Endothelial cell of umbilical vein (primary cell): ENCODE results near the gene ZNF837. TPM values are rescaled to one million over a fixed set of nuclear protein-coding genes. Genes with fewer than 3 reads are reported as not detected.

Source experiments
- BruUV-seq: library from RNA; stranded (reverse); fragments of 400-500 nt; replicated peaks from 2 replicates; lab custom pipeline; 2021; lab: Mats Ljungman, UMichigan
- CTCF ChIA-PET: fragments of 300-600, 350-600 bp; sonication (Branson Sonifier 250); formaldehyde crosslinking; loops from one replicate; lab custom pipeline; 2021; ENCODE audit warnings: antibody characterized with exemption, inconsistent platforms; lab: Charles Lee
- POLR2A ChIA-PET: fragments of 300-600, 350-600 bp; sonication (Branson Sonifier 250); formaldehyde crosslinking; loops from one replicate; lab custom pipeline; 2021; ENCODE audit warnings: antibody characterized with exemption, inconsistent platforms; lab: Charles Lee
- DNase-seq: peaks from one replicate; pipeline ENCODE4 v3.0.0-alpha.2; 2011; ENCODE audit warnings: low read depth, low spot score
- FAIRE-seq: peaks from 2 replicates; lab custom pipeline; 2011; peaks lifted over from hg19 to GRCh38; lab: Jason Lieb, UNC
- H2AFZ ChIP-seq: 2 replicates; pipeline ENCODE4 v1.6.0; 2012; ENCODE audit warnings: low read depth, low read length, control low read depth, inconsistent platforms
- H3K27ac ChIP-seq: 2 replicates; pipeline ENCODE4 v1.5.1; 2011; ENCODE audit warnings: low read depth, mild to moderate bottlenecking, control low read depth, low read length, moderate library complexity; ENCODE audit not compliant: insufficient read depth
- H3K27me3 ChIP-seq, 2 experiments: 2 replicates each; pipeline versions ENCODE4 v1.6.0 to v1.6.1; 2011; ENCODE audit warnings: low read length in 2 of 2, mixed read lengths in 1 of 2; ENCODE audit not compliant: control insufficient read depth in 2 of 2, insufficient read depth in 2 of 2
- H3K36me3 ChIP-seq, 2 experiments: 2 replicates in 1 of 2; 3 replicates in 1 of 2; pipeline ENCODE4 v1.5.1; 2011; ENCODE audit warnings: low read length in 2 of 2, mild to moderate bottlenecking in 1 of 2, moderate library complexity in 1 of 2; ENCODE audit not compliant: control insufficient read depth in 2 of 2, insufficient read depth in 2 of 2; ENCODE audit errors: extremely low read depth in 1 of 2
- H3K4me1 ChIP-seq: 3 replicates; pipeline ENCODE4 v1.5.1; 2011; ENCODE audit warnings: mild to moderate bottlenecking, low read length; ENCODE audit not compliant: control insufficient read depth, insufficient read depth; ENCODE audit errors: extremely low read depth
- H3K4me2 ChIP-seq: 2 replicates; pipeline ENCODE4 v1.6.1; 2011; ENCODE audit warnings: low read length, control low read depth, mixed read lengths; ENCODE audit not compliant: insufficient read depth
- H3K4me3 ChIP-seq, 3 experiments: fragments of 200-600 bp in 1 of 3; sonication (generic), shearing (Covaris generic) in 1 of 3; replicated peaks in 1 of 3; 2 replicates each; pipeline ENCODE4 v1.5.1; 2011 to 2016; ENCODE audit warnings: control low read depth in 3 of 3, low read length in 3 of 3, mild to moderate bottlenecking in 2 of 3, inconsistent platforms in 1 of 3, low read depth in 1 of 3, moderate library complexity in 1 of 3; ENCODE audit not compliant: insufficient read depth in 1 of 3
- H3K79me2 ChIP-seq: 2 replicates; pipeline ENCODE4 v1.6.0; 2012; ENCODE audit warnings: low read length, inconsistent platforms; ENCODE audit not compliant: control insufficient read depth, insufficient read depth
- H3K9ac ChIP-seq: replicated peaks from 2 replicates; pipeline ENCODE3; 2011; ENCODE audit warnings: low read length, control low read depth; ENCODE audit not compliant: insufficient read depth; ENCODE audit errors: extremely low read depth
- H3K9me1 ChIP-seq: replicated peaks from 3 replicates; pipeline ENCODE4 v1.6.0; 2011; ENCODE audit warnings: mild to moderate bottlenecking, low read length; ENCODE audit not compliant: control insufficient read depth, insufficient read depth; ENCODE audit errors: extremely low read depth
- H3K9me3 ChIP-seq: replicated peaks from 2 replicates; pipeline ENCODE4 v1.5.1; 2012; ENCODE audit warnings: low read length, inconsistent platforms; ENCODE audit not compliant: control insufficient read depth, insufficient read depth
- H4K20me1 ChIP-seq: replicated peaks from 2 replicates; pipeline ENCODE3; 2011; ENCODE audit warnings: mild to moderate bottlenecking, low read length; ENCODE audit not compliant: control insufficient read depth, insufficient read depth; ENCODE audit errors: extremely low read depth
- EZH2 ChIP-seq: IDR thresholded peaks from 2 replicates; pipeline ENCODE4 v1.6.1; 2012; ENCODE audit warnings: borderline replicate concordance, low read depth, mild to moderate bottlenecking, moderate library complexity, low read length, inconsistent platforms; ENCODE audit not compliant: severe bottlenecking
- FOS ChIP-seq: IDR thresholded peaks from 2 replicates; pipeline ENCODE4 v1.6.1; 2011; ENCODE audit warnings: mild to moderate bottlenecking, low read length, moderate library complexity, borderline replicate concordance; ENCODE audit not compliant: insufficient read depth
- GATA2 ChIP-seq: IDR thresholded peaks from 2 replicates; pipeline ENCODE4 v1.7.0; 2011; ENCODE audit warnings: low read depth, mild to moderate bottlenecking, moderate library complexity, mixed read lengths, low read length; ENCODE audit not compliant: insufficient read length, insufficient read depth
- JUN ChIP-seq: IDR thresholded peaks from 2 replicates; pipeline ENCODE4 v1.6.1; 2011; ENCODE audit warnings: borderline replicate concordance, low read depth; ENCODE audit not compliant: insufficient read length, insufficient read depth
- MYC ChIP-seq: IDR thresholded peaks from one replicate; pipeline ENCODE4 v1.6.1; 2011; ENCODE audit warnings: mild to moderate bottlenecking, low read depth, low read length
- POLR2A ChIP-seq: IDR thresholded peaks from 2 replicates; pipeline ENCODE4 v1.6.1; 2012; ENCODE audit warnings: low read depth, mild to moderate bottlenecking, control low read depth, low read length
- POLR2AphosphoS5 ChIP-seq: IDR thresholded peaks from 2 replicates; pipeline ENCODE4 v1.6.1; 2012; ENCODE audit warnings: low read depth, mild to moderate bottlenecking, control low read depth, low read length, moderate library complexity; ENCODE audit not compliant: insufficient read depth
- dilution Hi-C: fragments of 300-500 bp; cut with MboI; formaldehyde crosslinking; loops from one replicate; pipeline ENCODE4 v1.15.0; 2019; ENCODE audit warnings: low sequenced_read_pairs; ENCODE audit not compliant: extremely low pct_ligation_motif_present
- intact Hi-C: fragments of 100-400 bp; cut with micrococcal nuclease; formaldehyde crosslinking; loops from one replicate; pipeline ENCODE4 v1.10.0; 2022
- polyA plus RNA-seq, 4 experiments: library from polyadenylated mRNA; depleted of rRNA in 3 of 4; stranded (reverse) in 3 of 4; unstranded in 1 of 4; fragments of >200 nt; gene quantifications; 2 replicates each; pipeline versions ENCODE4 v1.2.1 to v1.2.3, GENCODE V29; 2011 to 2012; ENCODE audit warnings: missing spikeins in 1 of 4
- total RNA-seq: library from RNA; stranded (reverse); gene quantifications from 2 replicates; pipeline ENCODE4 v1.2.3, GENCODE V29; 2021
- TF ChIP-seq, protein P1 (sequence below), 2 donors: IDR thresholded peaks; 1 replicate in 1 of 2; 2 replicates in 1 of 2; pipeline ENCODE4 v1.5.1; 2011; ENCODE audit warnings: low read length in 2 of 2, mild to moderate bottlenecking in 2 of 2, moderate library complexity in 2 of 2, control low read depth in 1 of 2, inconsistent platforms in 1 of 2, low read depth in 1 of 2; ENCODE audit not compliant: insufficient read depth in 1 of 2; ENCODE audit errors: extremely low read depth in 1 of 2
- TF ChIP-seq, protein P2 (sequence below): IDR thresholded peaks from 2 replicates; pipeline ENCODE4 v1.6.1; 2011; ENCODE audit not compliant: insufficient read depth, insufficient read length

Gene ZNF837
- total and polyA plus RNA-seq, 2 donors (not counting 3 experiments of a cell fraction or from before 2014, with no cell fraction given): 1.4 to 1.6 TPM

DNA sequence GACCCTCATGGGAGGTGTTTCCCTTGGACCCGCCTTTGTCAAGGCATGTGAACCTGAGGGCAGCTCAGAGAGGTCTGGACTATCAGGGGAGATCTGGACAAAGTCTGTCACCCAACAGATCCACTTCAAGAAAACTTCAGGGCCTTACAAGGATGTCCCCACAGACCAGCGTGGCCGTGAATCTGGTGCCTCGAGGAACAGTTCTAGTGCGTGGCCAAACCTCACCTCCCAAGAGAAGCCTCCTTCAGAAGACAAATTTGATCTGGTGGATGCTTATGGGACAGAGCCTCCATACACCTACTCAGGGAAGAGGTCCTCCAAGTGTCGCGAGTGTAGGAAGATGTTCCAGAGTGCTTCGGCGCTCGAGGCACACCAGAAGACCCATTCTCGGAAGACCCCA is 42.5 kb downstream of the ZNF837 start:
- dilution Hi-C loops: no loop called here
- H3K4me1 ChIP-seq: no peaks in the 10 kb centered on the region
- FAIRE-seq: no peak
- H3K9me3 ChIP-seq: peaks cover 2% of the 10 kb centered on the region
- H4K20me1 ChIP-seq: no peaks in the 10 kb centered on the region
- H3K4me2 ChIP-seq: no peak overlapping the region
- H3K79me2 ChIP-seq: no peaks in the 10 kb centered on the region
- no peak overlapping the region for H3K4me3 ChIP-seq
- H3K27me3 ChIP-seq: no peaks in the 10 kb centered on the region
- H3K9ac ChIP-seq: no peak overlapping the region
- intact Hi-C loops: no loop called here
- H2AFZ ChIP-seq: no peak overlapping the region
- TF ChIP-seq MYC (no peak), FOS (no peak), JUN (no peak), POLR2AphosphoS5 (no peak), GATA2 (no peak), EZH2 (no peak), POLR2A (no peak)
- TF ChIP-seq, protein P1, sequence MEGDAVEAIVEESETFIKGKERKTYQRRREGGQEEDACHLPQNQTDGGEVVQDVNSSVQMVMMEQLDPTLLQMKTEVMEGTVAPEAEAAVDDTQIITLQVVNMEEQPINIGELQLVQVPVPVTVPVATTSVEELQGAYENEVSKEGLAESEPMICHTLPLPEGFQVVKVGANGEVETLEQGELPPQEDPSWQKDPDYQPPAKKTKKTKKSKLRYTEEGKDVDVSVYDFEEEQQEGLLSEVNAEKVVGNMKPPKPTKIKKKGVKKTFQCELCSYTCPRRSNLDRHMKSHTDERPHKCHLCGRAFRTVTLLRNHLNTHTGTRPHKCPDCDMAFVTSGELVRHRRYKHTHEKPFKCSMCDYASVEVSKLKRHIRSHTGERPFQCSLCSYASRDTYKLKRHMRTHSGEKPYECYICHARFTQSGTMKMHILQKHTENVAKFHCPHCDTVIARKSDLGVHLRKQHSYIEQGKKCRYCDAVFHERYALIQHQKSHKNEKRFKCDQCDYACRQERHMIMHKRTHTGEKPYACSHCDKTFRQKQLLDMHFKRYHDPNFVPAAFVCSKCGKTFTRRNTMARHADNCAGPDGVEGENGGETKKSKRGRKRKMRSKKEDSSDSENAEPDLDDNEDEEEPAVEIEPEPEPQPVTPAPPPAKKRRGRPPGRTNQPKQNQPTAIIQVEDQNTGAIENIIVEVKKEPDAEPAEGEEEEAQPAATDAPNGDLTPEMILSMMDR (IDR thresholded peaks at IDR 0.05; ENCODE audit: extremely low read depth in 1 of 2, insufficient read depth in 1 of 2, low read depth in 1 of 2, low read length in 2 of 2): no peak
- TF ChIP-seq, protein P2, sequence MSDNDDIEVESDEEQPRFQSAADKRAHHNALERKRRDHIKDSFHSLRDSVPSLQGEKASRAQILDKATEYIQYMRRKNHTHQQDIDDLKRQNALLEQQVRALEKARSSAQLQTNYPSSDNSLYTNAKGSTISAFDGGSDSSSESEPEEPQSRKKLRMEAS: no peak
- no peak overlapping the region for H3K27ac ChIP-seq
- H3K9me1 ChIP-seq: no peaks in the 10 kb centered on the region
- no peak for DNase-seq
- BruUV-seq: no TSS peak
- CTCF ChIA-PET: no interaction called here
- H3K36me3 ChIP-seq: peaks cover 0 to 22% of the 10 kb centered on the region in 2 experiments
- POLR2A ChIA-PET: no interaction called here
